GM12865 (cell line): ENCODE measurements around the gene PREP.

ENCODE experiments used
- DNase-seq: peaks from one replicate; pipeline ENCODE4 v3.0.0; 2010; ENCODE audit warnings: low read depth
- H3K4me3 ChIP-seq: 2 replicates; pipeline ENCODE4 v1.5.1; 2011; ENCODE audit warnings: mild to moderate bottlenecking, low read depth, low read length, control low read depth
- CTCF ChIP-seq: IDR thresholded peaks from 2 replicates; pipeline ENCODE4 v1.5.1; 2011; ENCODE audit warnings: low read length, control low read depth, low read depth, inconsistent platforms; ENCODE audit not compliant: insufficient read depth; ENCODE audit errors: missing control alignments

Gene PREP

DNA sequence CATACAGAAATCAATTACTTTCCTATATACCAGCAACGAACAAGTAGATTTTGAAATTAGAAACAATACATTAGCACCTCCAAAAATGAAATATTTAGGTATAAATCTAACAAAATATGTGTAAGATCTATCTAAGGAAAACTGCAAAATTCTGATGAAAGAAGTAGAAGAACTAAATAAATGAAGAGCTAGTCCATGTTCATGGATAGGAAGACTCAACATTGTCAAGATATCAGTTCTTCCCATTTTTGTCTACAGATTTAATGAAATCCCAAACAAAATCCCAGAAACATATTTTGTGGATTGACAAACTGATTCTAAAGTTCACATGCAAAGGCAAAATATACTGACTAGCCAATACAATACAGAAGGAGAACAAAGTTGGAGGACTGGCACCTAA lies 33.7 kb downstream of the PREP start:
- H3K4me3 ChIP-seq = no peak overlapping the region
- DNase-seq = no peak
- no peak for TF ChIP-seq CTCF

- no peak for TF ChIP-seq CTCF
These were observed 38.6 kb downstream of the PREP start for GRCh38 chr6:105364243-105364642.

DNA sequence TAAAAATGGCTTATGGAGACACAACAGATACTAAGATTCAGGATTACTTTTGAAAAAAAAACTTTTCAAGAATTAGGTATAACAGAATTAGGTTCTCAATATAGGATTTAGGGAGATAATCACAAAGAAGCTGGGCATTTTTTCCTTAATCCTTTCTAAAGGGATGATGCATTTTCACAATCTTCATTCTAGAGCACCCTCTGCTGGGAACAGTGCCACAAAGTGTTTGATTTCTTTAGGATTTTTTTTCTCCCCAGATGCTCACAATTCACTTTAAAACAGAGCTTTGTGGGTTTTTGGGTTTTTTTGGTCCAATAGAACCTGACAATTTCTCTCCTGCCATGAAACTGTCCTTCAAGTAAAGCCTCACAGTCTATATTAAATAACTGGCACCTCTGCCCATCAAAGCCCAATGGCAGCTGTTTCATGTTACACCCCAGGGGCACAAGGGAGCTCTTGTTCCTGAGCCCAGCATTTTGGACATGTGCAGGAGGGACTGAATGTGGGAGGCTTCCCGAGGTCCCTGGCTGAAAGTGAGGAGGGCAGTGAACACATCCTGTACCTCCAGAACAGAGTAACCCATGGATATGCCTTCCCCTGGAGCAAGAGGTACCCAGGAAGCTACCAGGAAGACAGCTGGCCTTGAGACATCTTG lies 39.7 kb downstream of the PREP start:
- DNase-seq = no peak
- H3K4me3 ChIP-seq = no peak overlapping the region
- peak; percentile 7 for TF ChIP-seq CTCF

More at GRCh38 chr6:105364243-105364642, 38.6 kb downstream of the PREP start:
- no peak for DNase-seq
- H3K4me3 ChIP-seq = no peak overlapping the region

DNA sequence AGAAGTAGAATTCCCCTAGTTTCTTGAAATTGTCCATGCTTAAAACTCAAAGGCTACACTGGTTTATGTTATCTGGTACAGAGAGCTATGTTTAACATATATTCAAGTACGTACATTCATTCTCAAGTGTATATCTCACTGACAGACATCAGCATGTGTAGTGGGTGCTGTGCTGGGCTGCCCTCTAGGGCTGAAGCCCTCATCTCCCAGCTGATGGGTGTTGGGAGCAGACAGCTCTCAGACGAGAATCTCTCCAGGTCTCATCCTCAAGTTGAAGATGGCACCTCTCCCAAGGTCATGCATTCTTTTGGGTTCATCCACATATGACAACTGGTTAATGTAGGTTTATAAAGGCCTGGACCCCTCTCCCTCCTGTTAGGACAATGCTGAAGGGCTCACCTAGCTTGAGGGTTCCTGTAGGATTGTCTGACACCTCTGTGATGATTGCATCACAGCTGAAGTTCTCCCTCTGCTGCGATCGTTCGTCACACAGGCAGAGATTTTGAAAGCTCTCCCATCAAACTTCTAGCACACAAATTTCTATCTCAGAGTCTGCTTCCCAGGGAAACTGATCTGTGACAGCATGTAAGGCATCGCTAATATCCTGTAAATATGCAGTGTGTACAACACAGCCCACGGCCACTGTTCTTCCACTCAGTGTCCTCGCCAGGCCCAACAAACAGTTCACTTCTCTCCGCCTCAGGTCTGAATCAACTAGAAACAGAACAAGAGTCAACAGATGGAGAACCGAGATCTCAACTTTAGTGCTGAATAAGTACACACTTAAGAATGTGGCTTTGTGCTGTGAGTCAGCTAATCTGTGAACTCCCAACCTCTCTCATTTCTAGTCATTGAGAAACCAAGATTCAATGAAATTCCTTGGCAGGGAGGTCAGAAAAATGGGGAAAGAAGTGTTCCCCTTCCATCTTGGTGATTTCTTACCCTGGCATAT lies 43.2 kb downstream of the PREP start:
- DNase-seq = peak; percentile 26
- H3K4me3 ChIP-seq = no peak overlapping the region
- no peak for TF ChIP-seq CTCF

DNA sequence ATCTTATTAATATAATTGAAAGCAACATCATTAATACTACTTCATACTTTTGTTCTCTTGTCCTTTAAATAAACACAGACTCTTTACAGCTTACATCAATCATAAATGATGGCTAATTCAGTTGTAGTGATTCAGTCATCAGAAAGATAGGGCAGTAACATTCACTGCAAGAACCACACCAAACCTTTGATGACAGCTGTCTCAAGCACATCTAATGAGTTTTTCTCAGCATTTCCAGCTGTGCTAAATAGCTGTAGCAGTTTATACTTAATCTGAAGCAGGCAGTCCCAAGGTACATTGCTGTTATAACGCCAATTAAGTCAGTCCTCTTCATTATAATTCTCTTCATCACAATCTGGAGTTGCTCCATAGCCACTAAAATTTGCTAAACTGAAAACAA lies 45.7 kb downstream of the PREP start:
- DNase-seq = no peak
- TF ChIP-seq CTCF = no peak
- H3K4me3 ChIP-seq = no peak overlapping the region

- H3K4me3 ChIP-seq = no peak overlapping the region
- DNase-seq = no peak
- TF ChIP-seq CTCF = no peak
These were observed 50.8 kb downstream of the PREP start for GRCh38 chr6:105352037-105352617.
